ENCODE measurements around the gene COX17.

DNA sequence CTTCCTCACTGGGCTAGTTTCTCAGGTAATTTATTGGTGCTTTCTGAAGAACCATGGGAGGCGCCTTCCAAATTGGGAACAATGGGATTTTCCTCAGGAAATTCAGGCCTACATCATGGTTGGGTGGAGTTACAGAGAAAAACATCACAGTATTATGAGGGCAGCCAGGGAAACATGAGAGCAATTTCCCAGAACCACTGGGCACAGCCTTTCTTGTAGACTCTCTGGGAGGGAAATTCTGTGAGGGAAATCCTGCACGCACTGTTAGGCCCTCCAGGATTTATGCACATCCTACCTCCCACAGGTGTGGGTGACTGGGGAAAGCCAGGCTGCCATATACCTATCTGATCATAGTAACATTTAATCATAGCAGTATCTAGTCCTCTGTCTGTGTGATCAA lies 30.0 kb downstream of the COX17 start:
- TF ChIP-seq POLR2AphosphoS5 (IDR thresholded peaks at IDR 0.05) (peak; percentile 31), CTCF (IDR thresholded peaks at IDR 0.05) (no peak)
